ENCODE results near the gene MUC7. TPM values are rescaled to one million over a fixed set of nuclear protein-coding genes. Genes with fewer than 3 reads are reported as not detected.
"Not testable (repeated sequence)": the region's sequence is repeated elsewhere in the genome, so short reads cannot be mapped to it uniquely, and the experiment has no call there.

Gene MUC7
- not detected in 2 replicates for total RNA-seq (2014; rRNA removed; shearing (Covaris generic))

DNA sequence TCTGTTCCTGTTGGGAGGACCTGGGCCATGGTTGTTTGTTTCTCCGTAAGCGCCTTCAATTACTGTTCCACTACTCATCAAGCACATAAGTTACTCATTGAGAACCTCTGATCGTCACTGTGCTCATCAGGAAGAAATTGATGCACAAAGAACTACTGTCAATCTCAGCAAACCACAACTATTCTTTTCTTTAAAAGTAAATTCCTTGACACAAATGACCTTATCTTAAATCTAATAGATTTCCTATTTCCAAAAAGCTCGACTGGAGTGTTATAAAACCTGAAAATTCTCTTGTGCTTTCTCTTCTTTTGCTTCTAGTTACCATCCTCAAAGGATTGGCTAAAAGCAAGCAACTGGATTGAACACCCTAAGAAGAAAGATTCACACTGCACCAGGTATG is at the start of gene MUC7:
Gene MUC7, plus strand, starts transcription at position 301 of the 400 bp plus-strand sequence. CDS start 1,825 bp downstream, outside the sequence.
- in situ Hi-C loops (cut with HindIII; ENCODE audit: low sequenced_read_pairs), result no loop called here
- DNase-seq (ENCODE audit: low spot score), result no peak

DNA sequence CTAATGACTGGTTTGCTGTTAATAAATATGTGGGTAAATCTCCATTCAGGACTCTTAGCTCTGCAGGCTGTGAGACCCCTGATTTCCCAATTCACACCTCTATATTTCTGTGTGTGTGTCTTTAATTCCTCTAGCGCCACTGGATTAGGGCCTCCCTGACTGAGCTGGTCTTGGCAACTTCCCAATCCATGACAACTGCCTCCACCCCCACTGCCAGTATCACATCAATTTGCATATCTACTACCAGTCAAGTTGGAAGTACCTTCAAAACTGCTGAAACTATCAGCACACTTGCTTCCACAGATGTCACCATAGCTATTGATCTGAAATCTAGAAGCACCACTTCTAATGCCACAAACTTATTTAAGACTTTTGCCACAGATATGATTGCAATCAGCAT is 46.7 kb upstream of the MUC7 start:
- in situ Hi-C loops (cut with HindIII; ENCODE audit: low sequenced_read_pairs), result no loop called here
- no peak for DNase-seq (ENCODE audit: low spot score)

DNA sequence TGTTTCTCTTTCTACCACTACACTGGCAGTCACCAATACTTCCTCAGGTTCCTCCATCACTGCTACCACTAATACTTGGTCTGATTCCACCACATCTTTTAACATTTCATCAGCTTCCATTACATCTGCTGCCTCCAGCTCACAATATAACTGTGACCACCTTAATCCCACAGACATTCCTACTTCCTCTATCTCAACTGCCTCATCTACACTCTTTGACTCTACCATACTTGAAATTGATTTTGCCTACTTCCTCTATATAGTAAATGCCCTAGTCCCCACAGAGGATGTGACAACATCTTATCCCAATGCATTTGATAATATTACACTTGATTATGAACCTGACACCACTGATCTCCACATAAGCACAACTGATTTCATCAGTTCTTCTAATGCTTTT is 45.2 kb upstream of the MUC7 start:
- DNase-seq (ENCODE audit: low spot score), result no peak
- in situ Hi-C loops (cut with HindIII; ENCODE audit: low sequenced_read_pairs), result no loop called here

DNA sequence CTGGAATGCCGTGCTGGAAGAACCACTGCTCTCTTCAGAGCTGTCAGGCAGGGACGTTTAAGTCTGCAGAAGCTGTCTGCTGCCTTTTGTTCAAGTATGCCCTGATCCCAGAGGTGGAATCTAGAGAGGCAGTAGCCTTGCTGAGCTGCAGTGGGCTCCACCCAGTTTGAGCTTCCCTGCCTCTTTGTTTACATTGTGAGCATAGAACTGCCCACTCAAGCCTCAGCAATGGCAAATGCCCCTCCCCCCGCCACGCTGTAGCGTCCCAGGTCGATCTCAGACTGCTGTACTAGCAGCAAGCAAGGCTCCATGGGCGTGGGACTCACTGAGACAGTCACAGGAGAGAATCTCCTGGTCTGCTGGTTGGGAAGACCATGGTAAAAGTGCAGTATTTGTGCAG is 34.8 kb upstream of the MUC7 start:
- in situ Hi-C loops (cut with HindIII; ENCODE audit: low sequenced_read_pairs), result no loop called here
- no peak for DNase-seq (ENCODE audit: low spot score)

DNA sequence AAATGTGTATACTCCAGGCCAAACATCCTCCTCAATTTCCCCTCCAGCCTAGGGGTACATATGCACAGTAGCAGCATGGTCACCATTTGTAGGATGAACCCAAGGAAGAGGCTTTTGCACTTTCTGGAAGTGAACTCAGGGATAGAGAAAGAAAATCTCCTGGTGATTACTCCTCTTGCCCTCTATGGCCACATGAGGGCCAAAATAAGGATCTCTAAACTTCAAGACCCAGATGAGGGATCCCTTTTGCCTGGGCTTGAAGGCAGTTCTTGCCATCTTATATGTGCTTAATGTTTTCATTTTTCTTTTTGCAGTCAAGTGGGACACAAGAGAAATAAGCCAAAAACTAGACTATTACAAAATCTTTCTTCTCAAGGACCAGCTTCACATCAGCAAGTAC is 29.5 kb upstream of the MUC7 start:
- in situ Hi-C loops (cut with HindIII; ENCODE audit: low sequenced_read_pairs), result no loop called here
- DNase-seq (ENCODE audit: low spot score), result no peak

DNA sequence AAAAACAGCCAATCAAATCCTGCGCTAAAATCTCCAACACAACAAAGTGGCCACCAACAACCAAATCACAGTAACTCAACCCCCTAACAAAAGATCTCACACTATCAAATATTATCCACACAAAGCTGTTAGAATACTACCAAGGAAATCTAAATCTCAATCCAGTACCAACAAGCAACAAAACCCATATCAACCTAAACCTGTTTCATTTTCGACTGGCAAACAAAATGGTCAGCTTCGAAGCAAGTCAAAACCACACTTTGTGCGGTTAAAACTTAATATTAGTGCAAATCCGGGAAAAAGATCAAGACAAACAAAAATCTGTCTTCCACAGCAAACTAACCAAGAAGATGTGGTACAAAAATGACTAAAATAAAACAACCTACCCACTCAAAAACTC is 28.7 kb upstream of the MUC7 start:
- DNase-seq (ENCODE audit: low spot score), result no peak
- in situ Hi-C loops (cut with HindIII; ENCODE audit: low sequenced_read_pairs), result no loop called here

DNA sequence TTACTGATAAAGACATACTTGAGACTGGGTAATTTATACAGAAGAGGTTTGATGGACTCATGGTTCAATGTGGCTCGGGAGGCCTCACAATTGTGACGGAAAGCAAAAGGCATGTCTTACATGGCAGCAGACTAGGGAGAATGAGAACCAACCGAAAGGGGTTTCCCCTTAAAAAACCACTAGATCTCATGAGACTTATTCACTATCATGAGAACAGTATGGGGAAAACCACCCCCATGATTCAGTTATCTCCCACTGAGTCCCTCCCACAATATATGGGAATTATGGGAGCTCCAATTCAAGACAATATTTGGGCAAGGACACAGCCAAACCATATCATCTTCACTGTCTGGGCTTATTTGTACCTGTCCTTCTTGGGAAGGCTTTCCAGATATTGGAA is 22.8 kb upstream of the MUC7 start:
- DNase-seq (ENCODE audit: low spot score), result no peak
- in situ Hi-C loops (cut with HindIII; ENCODE audit: low sequenced_read_pairs), result no loop called here

DNA sequence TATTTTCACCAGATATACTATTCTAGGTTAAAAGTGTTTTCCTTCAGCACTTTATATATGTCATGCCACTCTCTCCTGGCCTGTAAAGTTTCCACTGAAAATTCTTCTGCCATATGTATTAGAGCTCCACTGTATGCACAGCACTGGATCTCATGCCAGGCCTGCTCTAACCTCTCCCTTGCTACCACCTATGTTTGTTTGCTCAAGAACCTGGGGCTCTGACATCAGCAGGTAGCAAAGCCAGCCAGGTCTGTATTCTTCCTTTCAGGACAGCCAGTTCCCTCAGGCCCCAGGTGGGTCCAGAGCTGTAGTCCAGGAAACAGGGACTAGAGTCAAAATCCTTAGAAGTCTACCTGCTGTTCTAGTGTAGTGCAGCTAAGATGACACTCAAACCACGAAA is 19.1 kb upstream of the MUC7 start:
- in situ Hi-C loops (cut with HindIII; ENCODE audit: low sequenced_read_pairs), result no loop called here
- no peak for DNase-seq (ENCODE audit: low spot score)

DNA sequence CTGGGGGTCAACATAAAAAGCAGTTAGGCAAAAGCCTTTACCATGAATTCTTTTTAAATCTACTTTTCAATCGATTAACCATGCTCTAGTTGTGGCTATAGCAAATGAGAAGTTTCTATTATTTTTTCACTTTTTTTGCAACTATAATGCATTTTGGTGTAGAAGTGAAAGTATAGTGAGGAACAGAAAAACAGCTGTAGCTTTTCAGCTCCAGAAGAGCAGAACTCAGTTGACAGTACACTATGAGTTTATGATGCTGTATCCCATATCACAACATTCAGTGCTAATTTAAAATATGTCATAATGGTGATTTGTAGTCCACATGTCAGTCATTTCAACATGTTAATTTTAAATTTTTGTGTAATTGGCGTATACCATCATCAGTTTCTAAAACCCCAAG is 8.7 kb upstream of the MUC7 start:
- in situ Hi-C loops (cut with HindIII; ENCODE audit: low sequenced_read_pairs), result no loop called here
- no peak for DNase-seq (ENCODE audit: low spot score)

DNA sequence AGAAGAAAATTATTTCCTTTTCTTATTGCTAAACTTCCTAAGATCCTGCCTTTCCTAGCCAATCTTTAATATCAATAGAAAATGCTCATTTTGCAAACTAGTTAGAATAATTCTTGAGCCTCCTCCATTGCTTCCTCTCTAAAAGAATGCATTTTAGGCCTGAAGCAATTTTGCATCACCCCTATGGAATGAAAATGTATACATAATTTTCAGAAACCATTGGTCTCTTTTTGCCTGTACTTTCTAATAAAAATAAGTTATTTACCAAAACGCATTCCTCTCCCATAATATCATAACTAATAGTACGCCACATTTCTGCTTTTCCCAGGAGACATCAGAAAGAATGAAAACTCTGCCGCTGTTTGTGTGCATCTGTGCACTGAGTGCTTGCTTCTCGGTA is 1.7 kb downstream of the MUC7 start:
- no peak for DNase-seq (ENCODE audit: low spot score)
- in situ Hi-C loops (cut with HindIII; ENCODE audit: low sequenced_read_pairs), result no loop called here

DNA sequence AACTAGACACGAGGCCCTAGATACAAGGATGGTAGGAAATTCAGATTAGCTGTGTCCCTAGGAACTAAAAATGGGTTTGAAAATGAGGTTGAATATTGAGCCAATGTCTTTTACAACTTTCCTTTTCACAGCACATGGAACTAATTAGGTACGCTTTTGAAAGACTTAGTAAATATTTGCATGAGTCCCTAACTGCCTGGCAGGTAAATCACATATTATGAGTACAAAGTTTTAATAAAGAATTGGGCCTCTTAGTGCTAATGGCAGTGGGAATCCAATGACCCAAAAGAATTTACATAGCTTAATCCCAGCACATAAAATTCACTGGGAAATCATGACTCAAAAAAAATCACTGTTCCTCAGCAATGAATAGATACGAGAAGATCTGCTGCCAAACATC is 16.8 kb downstream of the MUC7 start:
- in situ Hi-C loops (cut with HindIII; ENCODE audit: low sequenced_read_pairs), result no loop called here
- no peak for DNase-seq (ENCODE audit: low spot score)

DNA sequence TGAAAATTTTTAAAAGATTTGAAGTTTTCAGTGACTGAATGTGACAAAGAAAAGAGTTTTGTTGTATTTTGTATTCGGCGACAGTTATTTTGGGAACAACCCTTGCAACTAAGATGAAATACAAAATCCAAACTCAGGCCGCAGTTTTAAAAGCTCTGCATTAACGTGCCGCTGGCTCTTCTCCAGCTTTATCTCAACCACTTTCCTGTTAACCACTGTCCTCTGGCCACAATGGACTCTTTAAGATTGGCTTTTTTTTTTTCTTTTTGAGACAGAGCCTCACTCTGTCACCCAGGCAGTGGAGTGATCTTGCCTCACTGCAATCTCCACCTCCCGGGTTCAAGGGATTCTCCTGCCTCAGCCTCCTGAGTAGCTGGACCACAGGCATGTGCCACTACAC is 24.2 kb downstream of the MUC7 start:
- no peak for DNase-seq (ENCODE audit: low spot score)
- in situ Hi-C loops (cut with HindIII; ENCODE audit: low sequenced_read_pairs), result no loop called here

DNA sequence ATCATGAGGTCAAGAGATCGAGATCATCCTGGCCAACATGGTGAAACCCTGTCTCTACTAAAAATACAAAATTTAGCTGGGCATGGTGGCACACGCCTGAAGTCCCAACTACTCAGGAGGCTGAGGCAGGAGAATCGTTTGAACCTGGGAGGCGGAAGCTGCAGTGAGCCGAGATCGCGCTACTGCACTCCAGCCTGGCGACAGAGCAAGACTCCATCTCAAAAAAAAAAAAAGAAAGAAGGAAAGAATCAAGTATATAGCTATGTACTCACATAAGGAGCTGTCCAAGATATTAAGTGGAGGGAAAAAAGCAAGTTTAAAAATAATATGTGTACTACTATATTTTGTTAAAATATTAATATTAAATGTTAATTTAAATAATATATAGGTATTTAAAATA is 29.8 kb downstream of the MUC7 start:
- DNase-seq (ENCODE audit: low spot score); in situ Hi-C loops (cut with HindIII; ENCODE audit: low sequenced_read_pairs): not testable (repeated sequence)

DNA sequence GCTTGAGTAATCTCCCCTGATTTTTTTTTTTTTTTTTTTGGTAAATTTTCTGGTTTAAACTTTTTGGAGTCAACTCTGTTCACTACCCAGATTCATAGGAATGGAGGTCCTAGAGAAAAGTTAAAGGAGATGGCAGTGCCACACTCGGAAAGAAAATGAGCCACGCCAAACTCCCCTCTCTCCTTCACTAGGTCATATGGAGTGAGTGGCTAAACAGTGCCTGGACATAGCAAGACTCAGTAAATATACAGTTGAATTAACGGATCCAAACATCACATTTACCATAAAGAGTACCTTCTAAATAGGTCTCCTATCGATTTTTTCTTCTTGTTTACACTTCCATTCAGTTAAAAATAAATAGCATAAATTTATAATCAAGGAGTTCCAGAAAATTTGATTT is 32.7 kb downstream of the MUC7 start:
- in situ Hi-C loops (cut with HindIII; ENCODE audit: low sequenced_read_pairs), result no loop called here
- DNase-seq (ENCODE audit: low spot score), result no peak

DNA sequence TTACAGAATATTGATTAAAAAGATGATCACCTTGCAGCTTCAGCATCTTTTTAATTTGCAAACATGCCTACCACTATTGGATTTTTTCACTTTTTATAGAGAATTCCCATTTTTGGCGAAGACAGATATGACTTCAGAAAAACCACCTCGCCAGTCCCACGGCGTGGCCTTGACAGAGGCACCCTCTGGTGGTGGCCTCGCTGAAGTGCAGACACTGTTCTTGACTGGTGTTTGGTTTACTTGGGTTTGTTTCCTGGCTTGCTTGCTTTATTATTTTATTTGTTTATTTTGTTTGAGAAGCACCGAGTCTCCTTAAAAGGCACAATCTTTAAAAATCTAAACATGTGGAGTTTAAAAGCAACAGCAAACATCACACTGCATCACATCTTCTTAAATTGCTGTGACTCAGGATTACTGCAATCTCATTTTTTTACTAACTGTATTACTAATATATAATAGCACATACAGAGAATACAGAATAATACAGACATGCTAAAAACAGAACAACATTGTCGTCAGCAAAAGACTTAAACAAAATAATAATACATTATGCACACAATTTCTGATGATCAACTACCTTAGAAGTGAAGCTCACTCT is 33.3 kb downstream of the MUC7 start:
- in situ Hi-C loops (cut with HindIII; ENCODE audit: low sequenced_read_pairs), result no loop called here

DNA sequence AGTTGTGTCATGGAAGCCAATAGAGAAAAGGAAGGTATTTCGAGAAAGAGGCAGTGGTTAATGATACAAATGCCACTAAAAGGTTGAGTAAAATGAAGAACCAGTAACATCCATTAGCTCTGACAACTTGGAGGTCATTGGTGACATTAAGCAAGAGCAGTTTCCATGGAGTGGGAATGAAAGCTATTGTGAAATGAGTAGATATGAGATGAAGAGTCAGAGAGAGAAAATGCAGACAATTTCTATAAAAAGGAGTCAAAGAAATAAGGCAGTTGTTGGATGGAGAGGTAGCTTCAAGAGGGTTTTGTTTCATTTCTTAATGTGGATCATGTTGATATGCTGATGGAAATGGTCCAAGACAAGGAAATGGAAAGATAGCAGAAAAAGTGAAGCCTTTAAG is 36.8 kb downstream of the MUC7 start:
- in situ Hi-C loops (cut with HindIII; ENCODE audit: low sequenced_read_pairs), result no loop called here

More for the DNA sequence above, 33.3 kb downstream of the MUC7 start:
- DNase-seq (ENCODE audit: low spot score), result peak; percentile 19

DNA sequence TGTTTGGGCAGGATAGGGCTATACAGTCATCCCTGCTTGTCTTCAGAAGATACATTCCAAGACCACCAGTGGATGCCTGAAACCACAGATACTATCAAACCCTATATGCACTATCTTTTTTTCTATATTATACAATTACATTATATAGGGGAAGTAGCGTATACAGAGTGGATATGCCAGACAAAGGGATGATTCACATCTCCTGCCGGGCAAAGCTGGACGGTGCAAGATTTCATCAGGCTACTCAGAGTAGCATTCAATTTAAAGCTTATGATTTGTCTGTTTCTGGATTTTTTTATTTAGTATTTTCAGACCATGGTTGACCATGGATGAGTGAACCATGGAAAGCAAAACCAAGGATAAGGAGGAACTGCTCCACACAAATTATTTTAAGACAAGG is 39.4 kb downstream of the MUC7 start:
- in situ Hi-C loops (cut with HindIII; ENCODE audit: low sequenced_read_pairs), result no loop called here
- DNase-seq (ENCODE audit: low spot score), result no peak

More for the DNA sequence above, 36.8 kb downstream of the MUC7 start:
- DNase-seq (ENCODE audit: low spot score), result no peak

DNA sequence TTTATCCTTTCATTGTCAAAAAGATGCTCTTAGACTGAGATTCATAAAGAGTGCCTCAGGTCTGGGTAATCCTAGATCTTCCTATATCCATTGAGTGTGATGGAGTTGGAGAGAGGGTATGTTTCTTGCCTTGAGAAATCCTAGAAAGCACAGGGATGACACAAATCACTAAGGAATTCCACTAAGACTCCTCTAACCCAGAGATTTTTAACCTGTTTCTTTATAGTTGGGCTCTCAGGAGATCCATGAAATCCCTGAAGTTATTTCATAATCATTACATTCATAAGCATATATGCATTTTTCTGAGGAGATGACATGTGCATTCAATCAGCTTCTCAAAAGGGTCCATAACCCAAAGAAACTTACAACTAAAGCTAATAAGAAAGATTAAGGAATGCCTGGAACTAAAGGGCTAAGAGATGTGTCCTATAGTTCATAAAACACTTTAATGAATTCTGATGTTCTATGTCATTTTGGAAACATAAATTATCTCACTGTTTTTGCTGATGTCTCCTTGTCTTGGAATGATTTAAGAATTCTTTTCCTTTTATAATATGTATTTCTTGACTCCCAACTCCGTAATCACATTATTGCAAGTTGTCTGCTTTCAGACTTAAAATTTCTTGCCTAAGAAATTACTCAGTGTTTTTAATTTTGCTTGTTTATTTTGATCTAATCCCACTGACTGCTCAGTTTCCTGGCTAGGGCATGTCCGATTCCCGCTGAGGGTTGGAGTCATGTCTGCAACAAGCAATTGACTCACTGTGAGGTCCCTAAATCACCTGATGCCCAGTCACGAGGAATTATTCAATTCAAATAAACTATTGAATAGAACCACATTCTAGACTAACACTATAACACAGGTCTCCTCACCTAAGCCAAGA is 43.6 kb downstream of the MUC7 start:
- in situ Hi-C loops (cut with HindIII; ENCODE audit: low sequenced_read_pairs), result no loop called here
- DNase-seq (ENCODE audit: low spot score), result no peak

DNA sequence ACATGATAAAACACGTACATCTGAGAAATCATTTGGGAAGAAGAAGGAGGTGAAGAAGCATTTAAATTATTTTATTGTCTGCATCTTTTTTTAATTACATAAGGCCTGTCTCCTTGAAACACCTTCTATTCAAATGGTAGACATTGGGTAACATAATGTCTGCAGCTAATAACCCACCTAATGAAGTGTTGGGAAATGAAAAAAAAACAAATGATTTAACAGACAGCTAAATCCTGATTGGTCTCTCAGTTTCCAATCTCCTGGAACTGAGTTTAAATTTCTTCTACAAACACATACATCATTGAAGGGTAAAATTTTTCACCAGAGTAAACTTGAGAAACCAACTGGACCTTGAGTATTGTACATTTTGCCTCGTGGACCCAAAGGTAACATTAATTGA is 46.3 kb downstream of the MUC7 start, which contains the start of gene AMTN:
Gene AMTN, plus strand, starts transcription at position 301 of the 400 bp plus-strand sequence. CDS start 209 bp downstream, outside the sequence.
- in situ Hi-C loops (cut with HindIII; ENCODE audit: low sequenced_read_pairs), result no loop called here
- no peak for DNase-seq (ENCODE audit: low spot score)

DNA sequence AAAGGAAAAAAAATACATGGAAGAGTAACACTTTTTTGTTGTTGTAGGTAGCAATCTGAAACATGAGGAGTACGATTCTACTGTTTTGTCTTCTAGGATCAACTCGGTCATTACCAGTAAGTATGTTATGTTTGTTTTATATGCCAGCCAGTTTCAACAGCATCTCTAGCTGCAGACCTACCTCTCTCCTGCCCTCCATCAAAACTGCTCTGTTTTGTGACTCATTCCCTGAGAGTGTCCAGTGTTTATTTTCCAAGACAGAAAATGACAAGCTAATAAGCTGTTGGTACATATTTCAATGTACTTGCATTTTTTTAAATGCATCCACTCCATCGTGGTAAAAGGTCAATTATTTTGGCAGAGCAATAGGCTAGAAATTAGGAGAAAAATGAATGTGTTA is 46.7 kb downstream of the MUC7 start:
- in situ Hi-C loops (cut with HindIII; ENCODE audit: low sequenced_read_pairs), result no loop called here
- no peak for DNase-seq (ENCODE audit: low spot score)

DNA sequence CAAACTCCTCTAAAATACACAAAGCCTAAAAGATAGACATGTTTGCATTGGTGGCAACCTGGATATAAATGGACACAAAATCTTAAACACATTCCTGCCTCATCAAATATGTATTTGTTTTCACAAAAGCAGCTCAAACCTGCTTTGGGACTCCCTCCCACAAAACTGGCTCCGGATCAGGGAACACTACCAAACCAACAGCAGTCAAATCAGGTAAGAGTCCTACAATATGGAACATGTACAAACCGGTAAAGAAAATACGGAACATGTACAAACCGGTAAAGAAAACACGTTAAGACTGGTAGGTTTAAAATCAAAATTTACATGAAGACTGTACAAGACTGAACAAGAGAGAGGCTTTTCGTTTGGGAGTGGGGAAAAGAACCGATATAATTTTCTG is 50.6 kb downstream of the MUC7 start:
- DNase-seq (ENCODE audit: low spot score), result no peak
- in situ Hi-C loops (cut with HindIII; ENCODE audit: low sequenced_read_pairs), result no loop called here

Data from G401 (cell line).